SU-DHL-6 (cell line): ENCODE results near the gene CERK.

Experiments used
- CTCF ChIP-seq: fragments of 200-600 bp; sonication (generic); IDR thresholded peaks from one replicate; pipeline ENCODE4 v1.5.1; 2017; ENCODE audit warnings: antibody characterized with exemption, mild to moderate bottlenecking, low read length, moderate library complexity; ENCODE audit not compliant: insufficient read depth, poor library complexity, severe bottlenecking
- EZH2phosphoT487 ChIP-seq: fragments of 200-600 bp; sonication (generic), shearing (Covaris generic); conservative IDR thresholded peaks from 2 replicates; pipeline ENCODE4 v1.6.1; 2018; ENCODE audit warnings: mild to moderate bottlenecking, antibody characterized with exemption, low read length, moderate library complexity, mixed read lengths

GRCh38 chr22:46654927-46655595 is 83.0 kb downstream of the CERK start:
- TF ChIP-seq CTCF (no peak), EZH2phosphoT487 (no peak)
